ENCODE measurements around the gene MTMR6.
"Not testable (repeated sequence)": the region's sequence is repeated elsewhere in the genome, so short reads cannot be mapped to it uniquely, and the experiment has no call there.

The MTMR6 gene

GRCh38 chr13:25286969-25287961 is at the start of gene MTMR6:
Gene MTMR6, minus strand, starts transcription at chr13:25287488. Its CDS starts 241 bp downstream, at chr13:25287247.
- DNase-seq, result peak; percentile 96
- ATAC-seq, result peak; percentile 94

GRCh38 chr13:25335856-25336255 is 48.6 kb upstream of the MTMR6 start:
- ATAC-seq, result no peak

GRCh38 chr13:25330541-25330940 is 43.3 kb upstream of the MTMR6 start:
- ATAC-seq (no peak), DNase-seq (no peak)

More at GRCh38 chr13:25335856-25336255, 48.6 kb upstream of the MTMR6 start:
- DNase-seq, result no peak

- ATAC-seq (no peak), DNase-seq (no peak)
Measured at GRCh38 chr13:25329706-25330105, 42.4 kb upstream of the MTMR6 start.

- DNase-seq, result no peak
- ATAC-seq, result no peak
Measured at GRCh38 chr13:25324100-25324499, 36.8 kb upstream of the MTMR6 start.

- ATAC-seq, result no peak
- no peak for DNase-seq
Measured at GRCh38 chr13:25319771-25320170, 32.5 kb upstream of the MTMR6 start.

GRCh38 chr13:25318946-25319345 is 31.7 kb upstream of the MTMR6 start:
- ATAC-seq, DNase-seq: not testable (repeated sequence)

GRCh38 chr13:25310891-25311290 is 23.6 kb upstream of the MTMR6 start:
- no peak for DNase-seq

GRCh38 chr13:25306671-25307464 is 19.6 kb upstream of the MTMR6 start:
- no peak for ATAC-seq
- no peak for DNase-seq

More at GRCh38 chr13:25310891-25311290, 23.6 kb upstream of the MTMR6 start:
- no peak for ATAC-seq

- DNase-seq (no peak), ATAC-seq (no peak)
Measured at GRCh38 chr13:25302121-25302520, 14.8 kb upstream of the MTMR6 start.

- ATAC-seq (peak; percentile 99), DNase-seq (peak; percentile 94)
Measured at GRCh38 chr13:25301347-25302113, 14.2 kb upstream of the MTMR6 start, which contains the start of gene NUP58. Gene NUP58, plus strand, starts transcription at chr13:25301625. Its CDS starts 149 bp downstream, at chr13:25301774.

- peak; percentile 42 for DNase-seq
- peak; percentile 33 for ATAC-seq
Measured at GRCh38 chr13:25300861-25301346, 13.6 kb upstream of the MTMR6 start.

- no peak for ATAC-seq
- no peak for DNase-seq
Measured at GRCh38 chr13:25295701-25296100, 8.4 kb upstream of the MTMR6 start.

GRCh38 chr13:25295228-25295627 is 7.9 kb upstream of the MTMR6 start:
- no peak for ATAC-seq
- no peak for DNase-seq

GRCh38 chr13:25292301-25292700 is 5.0 kb upstream of the MTMR6 start:
- DNase-seq, result no peak

GRCh38 chr13:25291691-25292090 is 4.4 kb upstream of the MTMR6 start:
- ATAC-seq, result no peak

More at GRCh38 chr13:25292301-25292700, 5.0 kb upstream of the MTMR6 start:
- peak; percentile 24 for ATAC-seq

GRCh38 chr13:25288966-25289365 is 1.7 kb upstream of the MTMR6 start:
- DNase-seq (no peak), ATAC-seq (no peak)

More at GRCh38 chr13:25291691-25292090, 4.4 kb upstream of the MTMR6 start:
- no peak for DNase-seq

- ATAC-seq (no peak), DNase-seq (peak; percentile 28)
Measured at GRCh38 chr13:25286308-25286968, 850 bp downstream of the MTMR6 start.

- DNase-seq (peak; percentile 43), ATAC-seq (peak; percentile 65)
Measured at GRCh38 chr13:25281935-25282332, 5.4 kb downstream of the MTMR6 start.

GRCh38 chr13:25281193-25281934 is 5.9 kb downstream of the MTMR6 start:
- DNase-seq (no peak), ATAC-seq (peak; percentile 74)
